HepG2 (cell line): Measurements from ENCODE around the gene MIGA2. TPM values are rescaled to one million over a fixed set of nuclear protein-coding genes. Genes with fewer than 3 reads are reported as not detected.

Source experiments
- EP300 ChIP-seq, 3 experiments: sonication (generic) in 1 of 3; formaldehyde crosslinking in 1 of 3; IDR thresholded peaks; 2 replicates each; pipeline versions ENCODE4 v1.5.1 to v1.6.1; 2011 to 2020; ENCODE audit warnings: low read depth in 2 of 3, low read length in 2 of 3, borderline replicate concordance in 1 of 3, improper control_type of control experiment in 1 of 3, mild to moderate bottlenecking in 1 of 3, missing genetic modification reagents in 1 of 3, moderate library complexity in 1 of 3
- GTF3A ChIP-seq: sonication (generic); formaldehyde crosslinking; conservative IDR thresholded peaks from 2 replicates; pipeline ENCODE4 v1.4.0; 2020; ENCODE audit warnings: mild to moderate bottlenecking, missing genetic modification reagents
- HIVEP1 ChIP-seq: sonication (generic); formaldehyde crosslinking; IDR thresholded peaks from 2 replicates; pipeline ENCODE4 v1.4.0; 2020; ENCODE audit warnings: mild to moderate bottlenecking, missing genetic modification reagents
- HOXA3 ChIP-seq: sonication (generic); formaldehyde crosslinking; IDR thresholded peaks from 2 replicates; pipeline ENCODE4 v1.5.0; 2020; ENCODE audit warnings: missing genetic modification reagents
- KDM2A ChIP-seq: sonication (generic); formaldehyde crosslinking; IDR thresholded peaks from 2 replicates; pipeline ENCODE4 v1.4.0; 2020; ENCODE audit warnings: low read depth, missing genetic modification reagents, borderline replicate concordance
- MXD3 ChIP-seq: IDR thresholded peaks from 2 replicates; pipeline ENCODE4 v1.6.1; 2016; ENCODE audit warnings: mild to moderate bottlenecking, missing biosample characterization, missing genetic modification reagents
- POLR2AphosphoS5 ChIP-seq: IDR thresholded peaks from 2 replicates; pipeline ENCODE4 v1.6.1; 2012; ENCODE audit warnings: low read depth, low read length
- PRDM15 ChIP-seq: sonication (generic); formaldehyde crosslinking; IDR thresholded peaks from 2 replicates; pipeline ENCODE4 v1.4.0; 2020; ENCODE audit warnings: missing genetic modification reagents
- RELA ChIP-seq: sonication (generic); formaldehyde crosslinking; IDR thresholded peaks from 2 replicates; pipeline ENCODE4 v1.4.0; 2020; ENCODE audit warnings: missing genetic modification reagents
- RXRA ChIP-seq: sonication (generic); formaldehyde crosslinking; IDR thresholded peaks from 2 replicates; pipeline ENCODE4 v1.5.1; 2020; ENCODE audit warnings: missing genetic modification reagents
- SKI ChIP-seq: fragments of 450-650 bp; IDR thresholded peaks from one replicate; pipeline ENCODE4 v1.6.1; 2018; ENCODE audit warnings: mild to moderate bottlenecking; ENCODE audit not compliant: partially characterized antibody
- SNAI1 ChIP-seq: sonication (generic); formaldehyde crosslinking; IDR thresholded peaks from 2 replicates; pipeline ENCODE4 v1.5.0; 2020; ENCODE audit warnings: mild to moderate bottlenecking, missing genetic modification reagents, borderline replicate concordance
- STAG1 ChIP-seq: sonication (generic); formaldehyde crosslinking; IDR thresholded peaks from 2 replicates; pipeline ENCODE4 v1.4.0; 2020; ENCODE audit warnings: missing genetic modification reagents
- TRIM22 ChIP-seq: fragments of 450-650 bp; IDR thresholded peaks from 2 replicates; pipeline ENCODE4 v1.6.1; 2017
- TSC22D2 ChIP-seq: sonication (generic); formaldehyde crosslinking; IDR thresholded peaks from 2 replicates; pipeline ENCODE4 v1.5.1; 2020; ENCODE audit warnings: missing genetic modification reagents, mild to moderate bottlenecking, borderline replicate concordance
- ZNF570 ChIP-seq: sonication (generic); formaldehyde crosslinking; IDR thresholded peaks from 2 replicates; pipeline ENCODE4 v1.4.0; 2020; ENCODE audit warnings: mild to moderate bottlenecking, missing genetic modification reagents, borderline replicate concordance
- ZNF687 ChIP-seq: sonication (generic); formaldehyde crosslinking; IDR thresholded peaks from 2 replicates; pipeline ENCODE4 v1.5.1; 2020; ENCODE audit warnings: mild to moderate bottlenecking, missing genetic modification reagents, moderate library complexity
- ZZZ3 ChIP-seq: sonication (generic); formaldehyde crosslinking; IDR thresholded peaks from 2 replicates; pipeline ENCODE4 v1.4.0; 2020; ENCODE audit warnings: missing genetic modification reagents, mild to moderate bottlenecking, borderline replicate concordance
- polyA plus RNA-seq, 8 experiments: library from polyadenylated mRNA; depleted of rRNA in 3 of 8; stranded (reverse) in 7 of 8; unstranded in 1 of 8; fragments of >200 nt; fragmentation: Illumina TruSeq in 4 of 8; extraction: Trizol in 4 of 8; gene quantifications; 2 replicates each; pipeline versions ENCODE4 v1.2.1 to v1.2.3, GENCODE V29; 2011 to 2016; ENCODE audit warnings: low read depth in 4 of 8, missing spikeins in 1 of 8, mixed read lengths in 1 of 8; ENCODE audit not compliant: insufficient read depth in 1 of 8
- total RNA-seq, 5 experiments: library from RNA; depleted of rRNA; stranded (reverse); fragments of >200 nt; fragmentation: Illumina TruSeq; extraction: Trizol; gene quantifications; 2 replicates each; pipeline ENCODE4 v1.2.3, GENCODE V29; 2016; ENCODE audit warnings: low read depth in 1 of 5

The MIGA2 gene
- total and polyA plus RNA-seq, 2 of the 13 experiments (the other 11 are each of a cell fraction or from before 2014, with no cell fraction given), result 10.8 to 17.1 TPM

GRCh38 chr9:129036241-129036922, at the start of gene MIGA2 (continued):
- peak; percentile 30; the same call in 1 of the 2 replicates for TF ChIP-seq PRDM15 (CRISPR knock-in tag)
- no peak for TF ChIP-seq STAG1 (CRISPR knock-in tag)
- TF ChIP-seq GTF3A, result 0 out of 2 replicates have a peak, but pooled peaks have one; percentile 57
- TF ChIP-seq MXD3 (CRISPR knock-in tag), result peak; percentile 65
- TF ChIP-seq HIVEP1, result peak; percentile 59; the same call in 1 of the 2 replicates
- peak; percentile 75 for TF ChIP-seq ZNF687 (CRISPR knock-in tag)
- peak; percentile 57; the same call in 1 of the 2 replicates for TF ChIP-seq ZZZ3
- TF ChIP-seq TSC22D2 (CRISPR knock-in tag), result no peak
- no peak for TF ChIP-seq RELA (CRISPR knock-in tag)
- peak; percentile 11 for TF ChIP-seq SKI
- peak; percentile 57; the same call in 1 of the 2 replicates for TF ChIP-seq KDM2A (CRISPR knock-in tag)
- no peak for TF ChIP-seq ZNF570 (CRISPR knock-in tag)
- 0 out of 2 replicates have a peak, but pooled peaks have one; percentile 39 for TF ChIP-seq SNAI1 (CRISPR knock-in tag)
- no peak for TF ChIP-seq TRIM22
- peak; percentile 28; the same call in 1 of the 2 replicates for TF ChIP-seq HOXA3 (CRISPR knock-in tag)
- no peak for TF ChIP-seq EP300 (IDR thresholded peaks at IDR 0.05; ENCODE audit: low read depth in 2 of 2, low read length in 2 of 2)
- TF ChIP-seq EP300 (CRISPR knock-in tag; IDR thresholded peaks at IDR 0.05; ENCODE audit: borderline replicate concordance), result no peak
- TF ChIP-seq RXRA (CRISPR knock-in tag), result peak; percentile 67
- TF ChIP-seq POLR2AphosphoS5, result peak; percentile 44; the same call in 1 of the 2 replicates
